Measurements from ENCODE around the gene NALCN. TPM values are rescaled to one million over a fixed set of nuclear protein-coding genes. Genes with fewer than 3 reads are reported as not detected.

The NALCN gene
- polyA plus RNA-seq, 3 donors = not detected

GRCh38 chr13:101231751-101232428 lies 184.4 kb downstream of the NALCN start:
- no peaks in the 10 kb centered on the region for H3K36me3 ChIP-seq (replicated peaks in 1 of 2; ENCODE audit: control insufficient read depth in 1 of 2, insufficient read depth in 2 of 2, low read length in 2 of 2)
- no CpG with 5 or more reads among the region's 5 CpGs for WGBS (ENCODE audit: insufficient coverage)
- peaks cover 0 to 10% (median 3%) of the 10 kb centered on the region in 7 donors for H3K9me3 Mint-ChIP-seq
- DNase-seq = no peak
- H3K27ac ChIP-seq (ENCODE audit: low read depth in 1 of 2, low read length in 2 of 2) = no peak overlapping the region
- no peaks in the 10 kb centered on the region for H3K4me1 ChIP-seq (ENCODE audit: control insufficient read depth in 1 of 2, insufficient read depth in 2 of 2, low read length in 2 of 2)
- H3K4me3 Mint-ChIP-seq = no peak overlapping the region
- no peaks in the 10 kb centered on the region for H3K4me1 Mint-ChIP-seq
- intact Hi-C loops (cut with micrococcal nuclease) = no loop called here
- peaks cover 1 to 6% of the 10 kb centered on the region in 2 donors for H3K9me3 ChIP-seq (replicated peaks in 1 of 2; ENCODE audit: control insufficient read depth in 1 of 2, insufficient read depth in 1 of 2, low read length in 2 of 2)
- no peaks in the 10 kb centered on the region for H3K79me2 ChIP-seq (ENCODE audit: insufficient read depth, low read length)
- H3K9ac ChIP-seq (ENCODE audit: insufficient read depth, low read length, poor library complexity, severe bottlenecking) = no peak overlapping the region
- no peak overlapping the region for H3K4me2 ChIP-seq (replicated peaks; ENCODE audit: extremely low read depth, low read length, poor library complexity, severe bottlenecking)
- no peak overlapping the region for H2AFZ ChIP-seq (ENCODE audit: insufficient read depth, low read depth, low read length, poor library complexity, severe bottlenecking)
- no peak overlapping the region for H3K27ac Mint-ChIP-seq
- H3K27me3 Mint-ChIP-seq (ENCODE audit: low read depth in 3 of 3) = peaks cover 0 to 3% (median 0%) of the 10 kb centered on the region in 3 donors
- H3K4me3 ChIP-seq (replicated peaks in 1 of 3; ENCODE audit: low read depth in 2 of 3, low read length in 3 of 3) = no peak overlapping the region
- no peaks in the 10 kb centered on the region for H4K20me1 ChIP-seq (ENCODE audit: insufficient read depth, low read length)
- no peaks in the 10 kb centered on the region for H3K36me3 Mint-ChIP-seq
- no peaks in the 10 kb centered on the region for H3K27me3 ChIP-seq (ENCODE audit: control insufficient read depth in 2 of 2, insufficient read depth in 2 of 2, low read length in 2 of 2)
- no peak for TF ChIP-seq CTCF (IDR thresholded peaks at IDR 0.05)

GRCh38 chr13:101230271-101230890 lies 185.9 kb downstream of the NALCN start:
- DNase-seq = no peak
- no peak for TF ChIP-seq CTCF (IDR thresholded peaks at IDR 0.05)
- Histone ChIP-seq H4K20me1 (ENCODE audit: insufficient read depth, low read length) (no peaks in the 10 kb centered on the region), H3K4me1 (ENCODE audit: control insufficient read depth in 1 of 2, insufficient read depth in 2 of 2, low read length in 2 of 2) (no peaks in the 10 kb centered on the region), H3K27me3 (ENCODE audit: control insufficient read depth in 2 of 2, insufficient read depth in 2 of 2, low read length in 2 of 2) (no peaks in the 10 kb centered on the region), H3K36me3 (replicated peaks in 1 of 2; ENCODE audit: control insufficient read depth in 1 of 2, insufficient read depth in 2 of 2, low read length in 2 of 2) (no peaks in the 10 kb centered on the region), H3K79me2 (ENCODE audit: insufficient read depth, low read length) (no peaks in the 10 kb centered on the region), H3K4me3 (replicated peaks in 1 of 3; ENCODE audit: low read depth in 2 of 3, low read length in 3 of 3) (no peak overlapping the region), H2AFZ (ENCODE audit: insufficient read depth, low read depth, low read length, poor library complexity, severe bottlenecking) (no peak overlapping the region), H3K9ac (ENCODE audit: insufficient read depth, low read length, poor library complexity, severe bottlenecking) (no peak overlapping the region), H3K27ac (ENCODE audit: low read depth in 1 of 2, low read length in 2 of 2) (no peak overlapping the region), H3K4me2 (replicated peaks; ENCODE audit: extremely low read depth, low read length, poor library complexity, severe bottlenecking) (no peak overlapping the region), H3K9me3 (replicated peaks in 1 of 2; ENCODE audit: control insufficient read depth in 1 of 2, insufficient read depth in 1 of 2, low read length in 2 of 2) (peaks cover 12 to 14% of the 10 kb centered on the region in 2 donors)
- no CpG with 5 or more reads among the region's 6 CpGs for WGBS (ENCODE audit: insufficient coverage)
- Mint-ChIP-seq H3K4me1 (no peaks in the 10 kb centered on the region), H3K9me3 (peaks cover 5 to 11% (median 8%) of the 10 kb centered on the region in 7 donors), H3K36me3 (no peaks in the 10 kb centered on the region), H3K27me3 (ENCODE audit: low read depth in 3 of 3) (peaks cover 0 to 3% (median 0%) of the 10 kb centered on the region in 3 donors), H3K27ac (no peak overlapping the region), H3K4me3 (no peak overlapping the region)
- intact Hi-C loops (cut with micrococcal nuclease) = no loop called here

Data from CD14-positive monocyte (primary cell).